Small intestine (tissue), 7 donors: ENCODE measurements around the gene WNK4. TPM values are rescaled to one million over a fixed set of nuclear protein-coding genes. Genes with fewer than 3 reads are reported as not detected.

Experiments used
- DNase-seq, 2 donors: peaks; one replicate each; pipeline versions ENCODE4 v3.0.0 to v3.0.0-alpha.2; 2013
- FAIRE-seq: peaks from 2 replicates; lab custom pipeline; 2012; peaks lifted over from hg19 to GRCh38; lab: Jason Lieb, UNC
- H3K27ac ChIP-seq, 3 donors: one replicate each; pipeline ENCODE4 v1.5.1; 2013; ENCODE audit warnings: low read length in 2 of 3, mild to moderate bottlenecking in 2 of 3, control low read depth in 1 of 3, inconsistent platforms in 1 of 3, low read depth in 1 of 3, moderate library complexity in 1 of 3
- H3K27me3 ChIP-seq, 3 donors: one replicate each; pipeline ENCODE4 v1.6.1; 2013; ENCODE audit warnings: low read length in 3 of 3, inconsistent platforms in 1 of 3; ENCODE audit not compliant: control insufficient read depth in 3 of 3, insufficient read depth in 3 of 3
- H3K36me3 ChIP-seq, 3 donors: one replicate each; pipeline ENCODE4 v1.6.1; 2013; ENCODE audit warnings: low read length in 3 of 3, inconsistent platforms in 1 of 3, low read depth in 1 of 3, mild to moderate bottlenecking in 1 of 3, moderate library complexity in 1 of 3; ENCODE audit not compliant: control insufficient read depth in 3 of 3, insufficient read depth in 2 of 3
- H3K4me1 ChIP-seq, 3 donors: one replicate each; pipeline ENCODE4 v1.6.1; 2013; ENCODE audit warnings: low read length in 2 of 3, inconsistent platforms in 1 of 3, low read depth in 1 of 3, mild to moderate bottlenecking in 1 of 3, moderate library complexity in 1 of 3; ENCODE audit not compliant: control insufficient read depth in 3 of 3, insufficient read depth in 2 of 3
- H3K4me3 ChIP-seq, 3 donors: one replicate each; pipeline ENCODE4 v1.5.1; 2013; ENCODE audit warnings: low read length in 3 of 3, control low read depth in 1 of 3, inconsistent platforms in 1 of 3, low read depth in 1 of 3, mild to moderate bottlenecking in 1 of 3, moderate library complexity in 1 of 3
- H3K9me3 ChIP-seq, 2 donors: one replicate each; pipeline ENCODE4 v1.6.1; 2013; ENCODE audit warnings: low read depth in 1 of 2, low read length in 1 of 2; ENCODE audit not compliant: control insufficient read depth in 2 of 2, insufficient read depth in 1 of 2
- WGBS, 3 donors: extraction: QIAGEN DNeasy Blood & Tissue Kit; methylation state at CpG; one replicate each; pipeline ENCODE4 v1.1.7; 2013; 5-methylcytosine and 5-hydroxymethylcytosine counted together
- polyA plus RNA-seq, 4 donors: library from polyadenylated mRNA; stranded (reverse) in 3 of 4; unstranded in 1 of 4; fragments of 200-250 nt in 3 of 4; fragments of 120-200 nt in 1 of 4; gene quantifications; one replicate each; pipeline versions ENCODE4 v1.2.1 to v1.2.3, GENCODE V29; 2013
- donor health status: healthy with polysubstance abuse.
- donor health status: control.
- donor health status: control.
- donor health status: Bipolar disorder and iron deficiency.
- donor health status: healthy.

The WNK4 gene
- polyA plus RNA-seq, 4 donors: 0.67 to 25.6 (median 1.5) TPM

DNA sequence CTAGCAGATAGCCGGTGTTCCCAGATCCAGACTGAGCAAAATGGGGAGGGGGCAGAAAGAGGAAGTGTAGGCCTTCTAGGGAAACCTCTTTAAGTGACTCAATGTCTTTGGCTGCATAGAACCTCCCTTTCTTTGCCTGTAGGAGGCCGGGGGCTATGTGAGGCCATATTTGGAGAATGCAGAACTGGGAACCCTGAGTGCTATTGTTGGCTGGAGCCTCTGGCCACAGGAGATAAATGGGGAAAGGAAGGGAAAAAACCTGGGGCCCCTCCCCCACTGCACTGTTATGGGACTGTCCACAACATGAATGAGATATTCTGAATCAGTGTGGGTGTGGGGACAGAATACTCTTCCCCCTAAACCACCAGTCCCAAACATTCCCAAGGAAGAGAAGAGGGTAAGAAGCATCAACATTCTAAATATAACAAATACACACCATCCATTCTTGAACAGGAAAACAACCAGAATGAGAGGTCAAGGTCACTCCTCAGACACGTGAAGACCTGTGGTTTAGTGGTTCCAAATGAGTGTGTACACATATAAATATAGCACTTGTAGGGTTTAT lies 4.8 kb upstream of the WNK4 start:
- no peak overlapping the region for H3K4me3 ChIP-seq
- FAIRE-seq: no peak
- WGBS, 3 donors: 64 to 74% (median 71%) methylated on average over 3 of the region's 3 CpGs
- no peaks in the 10 kb centered on the region for H3K9me3 ChIP-seq
- no peak for DNase-seq
- H3K27me3 ChIP-seq: no peaks in the 10 kb centered on the region
- no peak overlapping the region for H3K27ac ChIP-seq
- H3K4me1 ChIP-seq: peaks cover 3 to 23% (median 5%) of the 10 kb centered on the region in 3 donors
- peaks cover 7 to 52% (median 9%) of the 10 kb centered on the region in 3 donors for H3K36me3 ChIP-seq

- Histone ChIP-seq H3K9me3 (no peaks in the 10 kb centered on the region), H3K36me3 (peaks cover 7 to 65% (median 9%) of the 10 kb centered on the region in 3 donors), H3K27me3 (peaks cover 0 to 25% (median 3%) of the 10 kb centered on the region in 3 donors), H3K4me3 (no peak overlapping the region), H3K4me1 (peaks cover 3 to 47% (median 5%) of the 10 kb centered on the region in 3 donors), H3K27ac (peak overlapping the region in 1 of 3 donors; percentile 88)
- no peak for DNase-seq
- FAIRE-seq: no peak
- 86 to 95% (median 91%) methylated on average over 5 of the region's 5 CpGs for WGBS, 3 donors
Observed at GRCh38 chr17:42778570-42778969, 1.8 kb upstream of the WNK4 start.

DNA sequence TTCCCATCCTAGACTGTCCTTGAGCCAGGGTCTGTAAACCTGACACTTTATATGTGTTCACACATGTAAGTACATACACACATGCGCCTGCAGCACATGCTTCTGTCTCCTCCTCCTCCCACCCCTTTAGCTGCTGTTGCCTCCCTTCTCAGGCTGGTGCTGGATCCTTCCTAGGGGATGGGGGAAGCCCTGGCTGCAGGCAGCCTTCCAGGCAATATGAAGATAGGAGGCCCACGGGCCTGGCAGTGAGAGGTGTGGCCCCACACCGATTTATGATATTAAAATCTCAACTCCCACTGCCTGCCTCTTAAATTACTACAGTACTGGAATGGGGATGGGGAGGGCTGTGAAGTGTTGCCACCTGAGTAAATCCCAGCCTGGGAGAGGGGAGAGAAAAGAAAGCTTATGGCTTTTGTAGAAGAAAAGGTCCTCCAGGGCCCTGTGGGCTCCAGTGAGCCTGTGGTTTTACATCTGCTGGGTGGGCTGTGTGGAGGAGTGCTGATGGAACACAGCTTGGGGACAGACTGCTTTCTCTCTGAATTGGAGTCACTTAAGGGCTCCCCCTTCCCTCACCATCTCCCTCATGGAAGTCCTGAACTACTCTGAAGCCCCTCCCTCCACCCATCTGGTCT lies 990 bp upstream of the WNK4 start:
- Histone ChIP-seq H3K36me3 (peaks cover 7 to 74% (median 9%) of the 10 kb centered on the region in 3 donors), H3K4me3 (no peak overlapping the region), H3K4me1 (peaks cover 0 to 42% (median 0%) of the 10 kb centered on the region in 3 donors), H3K27me3 (peaks cover 0 to 34% (median 8%) of the 10 kb centered on the region in 3 donors), H3K27ac (peak overlapping the region in 2 of 3 donors; percentile 28 to 88), H3K9me3 (no peaks in the 10 kb centered on the region)
- 35 to 57% (median 50%) methylated on average over 3 of the region's 3 CpGs for WGBS, 3 donors
- FAIRE-seq: no peak
- DNase-seq: no peak

GRCh38 chr17:42780851-42781638 lies 635 bp downstream of the WNK4 start:
- DNase-seq (no peak), FAIRE-seq (no peak)
- Histone ChIP-seq H3K4me1 (peaks cover 0 to 40% (median 0%) of the 10 kb centered on the region in 3 donors), H3K4me3 (peak overlapping the region; percentile 3 to 60 (median 47)), H3K9me3 (no peaks in the 10 kb centered on the region), H3K27me3 (peaks cover 0 to 50% (median 13%) of the 10 kb centered on the region in 3 donors), H3K27ac (peak overlapping the region in 1 of 3 donors; percentile 64), H3K36me3 (peaks cover 3 to 73% (median 6%) of the 10 kb centered on the region in 3 donors)
- 3 to 5% (median 3%) methylated on average over 35 to 39 of the region's 39 CpGs for WGBS, 3 donors

- Histone ChIP-seq H3K27ac (no peak overlapping the region), H3K9me3 (no peaks in the 10 kb centered on the region), H3K4me1 (peaks cover 0 to 40% (median 0%) of the 10 kb centered on the region in 3 donors), H3K4me3 (peak overlapping the region in 1 of 3 donors; percentile 60), H3K36me3 (peaks cover 0 to 72% (median 6%) of the 10 kb centered on the region in 3 donors), H3K27me3 (peaks cover 0 to 53% (median 13%) of the 10 kb centered on the region in 3 donors)
- 14 to 36% (median 29%) methylated on average over 7 to 10 of the region's 10 CpGs for WGBS, 3 donors
- FAIRE-seq (no peak), DNase-seq (peak in 1 of 2 donors; percentile 34)
Observed at GRCh38 chr17:42781639-42782165, 1.3 kb downstream of the WNK4 start.

GRCh38 chr17:42782166-42783061 lies 2.0 kb downstream of the WNK4 start:
- Histone ChIP-seq H3K27me3 (peaks cover 0 to 56% (median 13%) of the 10 kb centered on the region in 3 donors), H3K27ac (no peak overlapping the region), H3K4me1 (peaks cover 0 to 40% (median 0%) of the 10 kb centered on the region in 3 donors), H3K9me3 (no peaks in the 10 kb centered on the region), H3K36me3 (peaks cover 0 to 71% (median 6%) of the 10 kb centered on the region in 3 donors), H3K4me3 (peak overlapping the region in 1 of 3 donors; percentile 60)
- FAIRE-seq (no peak), DNase-seq (no peak)
- WGBS, 3 donors: 26 to 38% (median 38%) methylated on average over 24 to 29 of the region's 29 CpGs

DNA sequence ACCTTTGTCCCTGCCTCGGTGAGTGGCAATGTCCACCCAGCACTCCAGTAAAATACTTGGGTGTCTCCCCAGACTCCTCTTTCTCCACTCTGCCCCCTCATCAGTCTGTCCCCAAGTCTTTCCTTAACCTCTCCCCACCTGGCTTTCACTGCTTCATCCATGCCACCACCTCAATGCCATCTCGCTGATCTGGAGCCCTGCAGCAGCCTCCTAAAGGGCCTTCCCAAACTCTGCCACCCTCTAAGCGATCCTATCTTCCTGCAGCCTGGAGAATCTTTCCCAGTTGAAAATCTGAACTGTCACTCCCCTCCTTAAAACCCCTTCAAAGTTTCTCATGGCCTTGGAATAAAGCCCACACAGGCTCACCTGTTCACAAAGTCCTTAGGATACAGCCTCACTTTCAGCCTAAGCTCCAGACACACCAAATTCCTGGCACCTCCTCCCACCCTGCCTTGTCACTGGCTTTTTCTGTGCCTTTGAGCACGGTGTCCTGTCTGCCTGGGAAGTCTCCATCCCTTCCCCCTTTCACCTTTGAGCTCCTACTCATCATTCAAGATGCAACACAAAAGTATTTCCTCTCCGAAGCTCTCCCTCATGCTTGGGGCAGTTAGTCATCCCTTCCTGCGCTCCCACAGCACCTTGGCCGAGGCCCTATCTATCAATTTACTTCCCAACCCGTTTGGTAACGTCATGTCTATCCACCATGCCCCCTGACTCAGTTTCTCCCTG lies 2.8 kb downstream of the WNK4 start:
- Histone ChIP-seq H3K36me3 (peaks cover 0 to 70% (median 2%) of the 10 kb centered on the region in 3 donors), H3K4me3 (peak overlapping the region in 1 of 3 donors; percentile 60), H3K9me3 (no peaks in the 10 kb centered on the region), H3K4me1 (peaks cover 0 to 40% (median 0%) of the 10 kb centered on the region in 3 donors), H3K27me3 (peaks cover 0 to 56% (median 13%) of the 10 kb centered on the region in 3 donors), H3K27ac (no peak overlapping the region)
- FAIRE-seq (no peak), DNase-seq (no peak)
- WGBS, 3 donors: 35 to 51% (median 44%) methylated on average over 9 of the region's 9 CpGs
